Aorta (tissue), 5 donors: ENCODE measurements around the gene ROM1. TPM values are rescaled to one million over a fixed set of nuclear protein-coding genes. Genes with fewer than 3 reads are reported as not detected.
A peak's percentile ranks its signal among the peaks of the same experiment; 100 is the strongest.
"Not testable (repeated sequence)": the region's sequence is repeated elsewhere in the genome, so short reads cannot be mapped to it uniquely, and the experiment has no call there.

Source experiments
- ATAC-seq: fragments of 200-7000 bp; cut with Tn5 transposase; one replicate; pipeline ENCODE4 v1.9.1; 2022; ENCODE audit warnings: moderate library complexity; ENCODE audit not compliant: low FRiP score
- DNase-seq, 2 donors: peaks; one replicate each; pipeline ENCODE4 v3.0.0-alpha.2; 2020
- H3K27ac ChIP-seq, 2 donors: one replicate each; pipeline ENCODE4 v1.5.1; 2013; ENCODE audit warnings: low read length in 2 of 2, mild to moderate bottlenecking in 2 of 2, moderate library complexity in 2 of 2, control low read depth in 1 of 2, inconsistent platforms in 1 of 2, low read depth in 1 of 2
- H3K27me3 ChIP-seq, 2 donors: one replicate each; pipeline ENCODE4 v1.6.1; 2013; ENCODE audit warnings: control low read depth in 1 of 2, low read length in 1 of 2, mild to moderate bottlenecking in 1 of 2, moderate library complexity in 1 of 2; ENCODE audit not compliant: insufficient read depth in 2 of 2, control insufficient read depth in 1 of 2
- H3K36me3 ChIP-seq, 2 donors: one replicate each; pipeline ENCODE4 v1.6.1; 2013; ENCODE audit warnings: control low read depth in 1 of 2, low read length in 1 of 2, mild to moderate bottlenecking in 1 of 2; ENCODE audit not compliant: insufficient read depth in 2 of 2, control insufficient read depth in 1 of 2
- H3K4me1 ChIP-seq, 2 donors: one replicate each; pipeline ENCODE4 v1.6.1; 2013; ENCODE audit warnings: low read length in 2 of 2, control low read depth in 1 of 2, mild to moderate bottlenecking in 1 of 2, moderate library complexity in 1 of 2; ENCODE audit not compliant: insufficient read depth in 2 of 2, control insufficient read depth in 1 of 2
- H3K4me3 ChIP-seq, 2 donors: one replicate each; pipeline ENCODE4 v1.5.1; 2013; ENCODE audit warnings: low read length in 2 of 2, control low read depth in 1 of 2, mild to moderate bottlenecking in 1 of 2
- H3K9me3 ChIP-seq: one replicate; pipeline ENCODE4 v1.6.1; 2013; ENCODE audit warnings: mild to moderate bottlenecking, low read length; ENCODE audit not compliant: control insufficient read depth
- WGBS, 2 donors: extraction: QIAGEN DNeasy Blood & Tissue Kit; methylation state at CpG; one replicate each; pipeline ENCODE4 v1.1.7; 2013; 5-methylcytosine and 5-hydroxymethylcytosine counted together
- intact Hi-C, 2 donors: fragments of 100-400 bp; cut with DNase I; formaldehyde crosslinking; loops; one replicate each; pipeline versions ENCODE4 v1.14.2 to v1.15.0; 2022
- long read RNA-seq, 2 donors: library from polyadenylated mRNA; unstranded; transcript quantifications; one replicate each; pipeline ENCODE4 v2.0.0, GENCODE V29; 2020 to 2021
- polyA plus RNA-seq, 2 donors: library from polyadenylated mRNA; stranded (reverse); fragments of 200-250 nt; gene quantifications; one replicate each; pipeline ENCODE4 v1.2.3, GENCODE V29; 2013
- total RNA-seq, 2 donors: library from RNA; stranded (reverse); fragmentation: NEBNext Ultra II Directional; extraction: Animal tissue kit (Norgen Biotek cat#: 25700); gene quantifications; one replicate each; pipeline ENCODE4 v1.2.1, GENCODE V29; 2021
- donor health status: healthy with polysubstance abuse.
- donor health status: Bipolar disorder and iron deficiency.
- donor health status: DM: no; HTN: no; CAD: no.
- donor health status: DM: no; HTN: no; CAD: no.
- donor health status: DM: yes; HTN: yes; CAD: no.

Gene ROM1
- total RNA-seq: 10 to 100 TPM in 1 of 2 donors, 1 to 10 TPM in 1; 9.0 to 15.6 TPM
- polyA plus RNA-seq: 10 to 100 TPM; 33.2 to 33.9 TPM
- long read RNA-seq, donor 1, transcript ROM1-201 (3 exons, 1,878 nt): major isoform, 15 of 19 reads
- long read RNA-seq, donor 1, partial matches to known transcripts: 0 of 19 reads
- long read RNA-seq, donor 1, other reads (novel, unspliced or antisense): 2 of 19 reads
- long read RNA-seq, donor 2, transcript ROM1-201 (3 exons, 1,878 nt): major isoform, 7 of 15 reads
- long read RNA-seq, donor 2, partial matches to known transcripts: 1 of 15 reads
- long read RNA-seq, donor 2, other reads (novel, unspliced or antisense): 3 of 15 reads

DNA sequence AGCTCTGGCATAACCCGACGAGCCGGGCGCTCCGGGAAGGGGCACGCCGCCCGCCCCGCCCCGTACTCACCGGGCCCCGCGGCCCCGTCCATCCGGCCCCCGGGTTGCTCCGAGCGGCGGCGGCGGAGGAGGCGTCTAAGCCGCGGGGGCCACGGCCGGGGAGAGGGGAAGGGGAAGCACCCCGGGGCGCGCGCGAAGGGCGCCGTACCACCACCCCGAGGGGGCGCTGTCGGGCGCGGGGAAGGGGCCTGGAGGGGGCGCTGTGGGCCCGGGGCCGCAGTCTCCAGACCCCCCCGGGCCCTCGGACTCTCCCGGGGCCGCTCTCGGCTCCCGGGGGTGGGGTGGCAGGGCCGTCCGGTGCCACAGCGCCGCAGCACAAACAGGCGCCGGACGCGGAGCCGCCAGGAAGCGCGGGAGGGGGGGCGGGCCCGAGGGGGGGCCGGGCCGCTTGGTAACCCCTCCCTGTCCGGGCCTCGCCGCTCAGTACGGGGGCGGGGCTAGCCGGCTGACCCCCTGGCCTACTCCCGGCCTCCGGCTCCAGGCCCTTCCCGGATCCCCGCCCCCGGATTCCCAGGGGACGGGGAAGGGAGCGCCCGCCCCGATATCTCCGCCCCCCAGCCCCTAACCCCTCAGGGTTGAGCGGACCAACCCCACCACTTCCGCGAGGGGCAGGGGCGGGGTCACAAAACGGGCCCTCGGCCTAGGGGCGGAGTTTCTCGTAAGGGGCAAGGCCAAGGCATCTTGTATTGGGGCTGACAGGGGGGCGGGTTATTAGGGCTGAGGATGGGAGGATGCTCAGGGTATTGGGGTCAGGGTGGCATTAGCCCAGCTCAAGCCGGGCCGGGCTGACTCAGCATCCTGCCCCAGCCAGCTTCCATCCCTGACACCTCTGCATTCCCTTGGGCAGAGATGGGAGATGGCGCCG lies at the start of gene ROM1, which contains the start of gene EML3:
Gene ROM1 (plus strand): TSS at position 892 of the 925 bp plus-strand sequence. CDS start 25 bp downstream, at position 917.
Gene EML3 (minus strand): TSS at position 410 of the 925 bp plus-strand sequence. CDS start 318 bp downstream, at position 92.
- 1% methylated on average over 33 to 91 of the region's 91 CpGs for WGBS, 2 donors
- ATAC-seq (peak; percentile 91), DNase-seq (peak; percentile 95 to 97)
- Histone ChIP-seq H3K9me3 (no peaks in the 10 kb centered on the region), H3K36me3 (peaks cover 0 to 2% of the 10 kb centered on the region in 2 donors), H3K27me3 (no peaks in the 10 kb centered on the region), H3K27ac (peak within 1 kb of the TSS; percentile 76 to 80), H3K4me3 (peak within 1 kb of the TSS; percentile 65 to 76), H3K4me1 (no peaks in the 10 kb centered on the region)
- intact Hi-C loops: no loop called here

GRCh38 chr11:62565100-62565802 lies 47.8 kb upstream of the ROM1 start:
- Histone ChIP-seq H3K4me3 (no peak overlapping the region), H3K36me3 (peaks cover 3 to 8% of the 10 kb centered on the region in 2 donors), H3K4me1 (peaks cover 0 to 2% of the 10 kb centered on the region in 2 donors), H3K27me3 (no peaks in the 10 kb centered on the region), H3K9me3 (no peaks in the 10 kb centered on the region), H3K27ac (no peak overlapping the region)
- 64 to 65% methylated on average over 5 of the region's 5 CpGs for WGBS, 2 donors
- ATAC-seq (no peak), DNase-seq (no peak)
- intact Hi-C loops: no loop called here

- no peaks in the 10 kb centered on the region for H3K27me3 ChIP-seq
- intact Hi-C loops: no loop called here
- H3K36me3 ChIP-seq: peaks cover 6 to 8% of the 10 kb centered on the region in 2 donors
- H3K4me3 ChIP-seq: no peak overlapping the region
- no peaks in the 10 kb centered on the region for H3K4me1 ChIP-seq
- no peak overlapping the region for H3K27ac ChIP-seq
- ATAC-seq (no peak), DNase-seq (no peak)
- 89 to 91% methylated on average over 8 of the region's 8 CpGs for WGBS, 2 donors
- H3K9me3 ChIP-seq: no peaks in the 10 kb centered on the region
Observed at GRCh38 chr11:62566247-62566646, 46.8 kb upstream of the ROM1 start.

GRCh38 chr11:62567018-62567633 lies 45.9 kb upstream of the ROM1 start:
- Histone ChIP-seq H3K36me3 (peaks cover 8% of the 10 kb centered on the region in 2 donors), H3K4me3 (no peak overlapping the region), H3K27me3 (no peaks in the 10 kb centered on the region), H3K9me3 (no peaks in the 10 kb centered on the region), H3K4me1 (no peaks in the 10 kb centered on the region), H3K27ac (no peak overlapping the region)
- WGBS, 2 donors: 75 to 84% methylated on average over 8 of the region's 8 CpGs
- DNase-seq: no peak
- intact Hi-C loops: no loop called here
- no peak for ATAC-seq

GRCh38 chr11:62569611-62570010 lies 43.4 kb upstream of the ROM1 start:
- H3K9me3 ChIP-seq: no peaks in the 10 kb centered on the region
- no peak overlapping the region for H3K27ac ChIP-seq
- DNase-seq: no peak
- H3K4me1 ChIP-seq: no peaks in the 10 kb centered on the region
- no peaks in the 10 kb centered on the region for H3K27me3 ChIP-seq
- H3K4me3 ChIP-seq: no peak overlapping the region
- intact Hi-C loops: no loop called here
- ATAC-seq: no peak
- 61 to 69% methylated on average over 1 of the region's 1 CpG for WGBS, 2 donors
- peaks cover 8% of the 10 kb centered on the region in 2 donors for H3K36me3 ChIP-seq

GRCh38 chr11:62570903-62571302 lies 42.2 kb upstream of the ROM1 start:
- H3K9me3 ChIP-seq, H3K4me1 ChIP-seq, DNase-seq, H3K4me3 ChIP-seq, H3K27me3 ChIP-seq, H3K36me3 ChIP-seq, H3K27ac ChIP-seq, ATAC-seq, intact Hi-C loops: not testable (repeated sequence)
- 91 to 92% methylated on average over 5 of the region's 5 CpGs for WGBS, 2 donors

DNA sequence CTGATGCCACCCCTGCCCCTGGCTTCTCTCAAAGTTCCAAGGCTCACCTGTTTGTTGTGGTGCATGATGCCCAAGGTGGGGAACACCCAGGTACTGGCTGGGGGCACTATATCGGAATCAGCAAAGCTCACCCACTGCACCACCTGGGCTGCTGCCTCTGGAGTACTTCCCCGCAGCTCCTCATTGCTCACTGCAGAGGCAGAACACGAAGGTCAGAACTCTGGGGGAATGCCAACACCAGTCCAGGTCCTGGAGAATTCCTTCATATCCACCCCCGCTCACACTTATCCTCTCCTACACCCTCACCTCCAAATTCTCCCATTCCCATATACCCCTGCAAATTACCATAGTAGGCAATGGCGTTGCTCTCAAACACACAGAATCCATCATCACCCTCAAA lies 41.6 kb upstream of the ROM1 start:
- H3K27me3 ChIP-seq, intact Hi-C loops, H3K4me3 ChIP-seq, H3K4me1 ChIP-seq, DNase-seq, ATAC-seq, H3K36me3 ChIP-seq, H3K9me3 ChIP-seq, H3K27ac ChIP-seq: not testable (repeated sequence)
- WGBS, 2 donors: 87 to 89% methylated on average over 5 of the region's 5 CpGs

DNA sequence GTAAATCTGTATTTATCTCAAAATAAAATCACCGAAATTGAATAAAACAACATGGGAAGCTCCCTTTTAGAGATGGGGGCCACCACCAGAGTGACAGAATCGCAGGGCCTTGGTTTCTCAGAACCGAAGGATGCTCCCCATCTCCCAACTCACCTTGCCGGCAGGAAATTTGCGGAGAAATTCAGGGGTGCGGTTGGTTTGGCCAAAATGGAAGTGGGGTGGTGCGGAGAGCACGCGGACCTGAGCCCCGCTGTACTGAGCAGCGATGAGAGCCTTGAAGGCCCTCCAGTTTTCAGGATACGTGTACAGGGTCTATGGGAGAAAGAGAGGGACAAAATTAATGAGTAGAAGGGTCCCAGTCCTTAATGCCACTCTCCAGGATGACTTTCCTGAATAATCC lies 40.6 kb upstream of the ROM1 start:
- no peaks in the 10 kb centered on the region for H3K27me3 ChIP-seq
- WGBS, 2 donors: 72% methylated on average over 12 of the region's 12 CpGs
- intact Hi-C loops: no loop called here
- no peak overlapping the region for H3K27ac ChIP-seq
- H3K4me1 ChIP-seq: no peaks in the 10 kb centered on the region
- H3K36me3 ChIP-seq: peaks cover under 1 to 5% of the 10 kb centered on the region in 2 donors
- ATAC-seq (no peak), DNase-seq (no peak)
- no peaks in the 10 kb centered on the region for H3K9me3 ChIP-seq
- H3K4me3 ChIP-seq: peak overlapping the region in 1 of 2 donors; percentile 82
